CD4-positive, alpha-beta T cell treated with Interferon gamma for 1 hour (primary cell): Measurements from ENCODE around the gene ABHD14A.

Experiments
- DNase-seq: peaks from one replicate; pipeline ENCODE4 v3.0.0-alpha.2; 2020

Gene ABHD14A

DNA sequence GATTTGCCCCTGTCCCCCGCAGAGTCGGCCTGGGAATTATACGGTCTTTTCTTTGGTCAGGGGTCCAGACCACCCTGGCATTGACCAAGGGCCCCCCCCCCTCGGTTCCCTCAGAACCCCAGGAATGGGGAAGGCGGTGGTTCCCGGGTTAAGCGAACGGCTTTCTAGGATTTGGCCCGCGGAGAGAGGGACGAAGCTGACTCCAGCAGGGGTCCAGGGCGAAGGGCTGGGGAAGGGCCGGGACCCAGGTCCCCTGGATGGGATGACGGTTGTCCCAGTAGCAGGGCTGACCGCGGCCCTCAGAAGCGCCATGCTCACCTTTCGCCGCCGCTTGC lies 33.4 kb upstream of the ABHD14A start:
- no peak for DNase-seq

DNA sequence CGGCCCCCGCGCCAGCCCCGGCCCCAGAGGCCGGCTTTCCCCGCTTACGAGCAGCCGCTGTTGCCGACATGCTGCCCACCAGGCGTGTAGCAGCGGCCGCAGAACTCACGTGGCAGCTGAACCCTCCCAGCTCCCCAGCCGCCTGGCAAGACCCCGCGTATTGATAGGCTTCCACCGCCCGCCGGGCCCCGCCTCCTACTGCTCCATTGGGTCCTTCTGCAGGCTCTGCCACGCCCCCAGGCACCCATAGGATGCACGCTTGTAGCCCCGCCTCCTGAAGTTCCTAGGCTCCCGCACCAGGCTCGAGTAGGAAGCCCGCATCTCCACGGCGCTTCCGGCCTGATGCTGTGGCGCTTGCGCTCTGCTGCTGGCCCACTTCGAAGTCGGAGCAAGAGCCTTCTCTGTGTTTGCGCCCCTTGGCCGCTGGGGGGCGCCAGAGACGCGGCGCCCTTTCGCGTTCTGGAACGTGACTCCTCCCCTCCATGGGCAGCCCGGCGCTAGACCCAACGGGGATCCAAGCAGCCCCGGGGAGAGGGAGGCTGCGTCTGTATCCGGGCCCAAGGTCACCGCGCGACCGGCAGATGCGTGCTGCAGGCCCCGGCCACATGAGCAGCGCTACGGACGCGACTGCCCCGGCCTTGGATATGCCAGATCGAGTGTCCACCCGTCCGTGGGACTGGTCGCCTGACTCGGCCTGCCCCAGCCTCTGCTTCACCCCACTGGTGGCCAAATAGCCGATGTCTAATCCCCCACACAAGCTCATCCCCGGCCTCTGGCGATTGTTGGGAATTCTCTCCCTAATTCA lies 32.9 kb upstream of the ABHD14A start, which contains the start of the genes PARP3 and RRP9:
Gene PARP3, plus strand, starts transcription at position 566 of the 805 bp plus-strand sequence. CDS start 993 bp downstream, outside the sequence.
Gene RRP9, minus strand, starts transcription at position 107 of the 805 bp plus-strand sequence. Its CDS starts 37 bp downstream, at position 70.
- DNase-seq, result peak; percentile 100

DNA sequence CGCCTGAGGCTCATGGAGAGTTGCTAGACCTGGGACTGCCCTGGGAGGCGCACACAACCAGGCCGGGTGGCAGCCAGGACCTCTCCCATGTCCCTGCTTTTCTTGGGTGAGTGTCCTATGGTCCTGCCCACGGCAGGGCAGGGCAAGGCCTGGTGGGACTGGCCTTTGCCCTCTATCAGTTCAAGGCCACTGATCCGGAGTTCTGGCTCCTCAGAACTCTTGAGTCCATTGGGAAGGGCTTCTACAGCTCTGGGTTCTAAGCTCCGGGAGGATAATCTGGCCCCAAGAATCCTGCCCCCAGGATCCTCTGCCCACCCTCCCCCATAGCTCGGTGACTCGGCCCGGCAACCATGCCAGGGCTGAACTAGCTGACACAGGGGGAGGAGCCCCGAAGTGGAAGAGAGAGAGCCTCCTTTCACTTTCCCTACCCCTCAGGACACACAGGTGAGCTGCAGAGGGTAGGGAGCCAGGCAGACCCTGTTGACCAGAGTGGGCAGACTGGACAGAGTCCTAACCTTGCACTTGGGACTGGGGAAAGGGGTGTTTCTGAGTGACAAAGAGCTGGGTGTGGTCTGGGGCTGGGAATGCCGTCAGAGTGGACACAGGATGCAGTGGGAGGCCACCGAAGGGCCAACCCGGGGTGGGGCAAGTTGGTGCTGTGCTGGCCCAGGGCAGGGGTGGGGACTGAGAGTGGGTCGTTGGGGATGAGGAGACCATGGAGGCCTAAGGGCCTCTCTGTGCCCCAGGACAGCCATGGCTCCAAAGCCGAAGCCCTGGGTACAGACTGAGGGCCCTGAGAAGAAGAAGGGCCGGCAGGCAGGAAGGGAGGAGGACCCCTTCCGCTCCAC lies 32.0 kb upstream of the ABHD14A start:
- peak; percentile 49 for DNase-seq

DNA sequence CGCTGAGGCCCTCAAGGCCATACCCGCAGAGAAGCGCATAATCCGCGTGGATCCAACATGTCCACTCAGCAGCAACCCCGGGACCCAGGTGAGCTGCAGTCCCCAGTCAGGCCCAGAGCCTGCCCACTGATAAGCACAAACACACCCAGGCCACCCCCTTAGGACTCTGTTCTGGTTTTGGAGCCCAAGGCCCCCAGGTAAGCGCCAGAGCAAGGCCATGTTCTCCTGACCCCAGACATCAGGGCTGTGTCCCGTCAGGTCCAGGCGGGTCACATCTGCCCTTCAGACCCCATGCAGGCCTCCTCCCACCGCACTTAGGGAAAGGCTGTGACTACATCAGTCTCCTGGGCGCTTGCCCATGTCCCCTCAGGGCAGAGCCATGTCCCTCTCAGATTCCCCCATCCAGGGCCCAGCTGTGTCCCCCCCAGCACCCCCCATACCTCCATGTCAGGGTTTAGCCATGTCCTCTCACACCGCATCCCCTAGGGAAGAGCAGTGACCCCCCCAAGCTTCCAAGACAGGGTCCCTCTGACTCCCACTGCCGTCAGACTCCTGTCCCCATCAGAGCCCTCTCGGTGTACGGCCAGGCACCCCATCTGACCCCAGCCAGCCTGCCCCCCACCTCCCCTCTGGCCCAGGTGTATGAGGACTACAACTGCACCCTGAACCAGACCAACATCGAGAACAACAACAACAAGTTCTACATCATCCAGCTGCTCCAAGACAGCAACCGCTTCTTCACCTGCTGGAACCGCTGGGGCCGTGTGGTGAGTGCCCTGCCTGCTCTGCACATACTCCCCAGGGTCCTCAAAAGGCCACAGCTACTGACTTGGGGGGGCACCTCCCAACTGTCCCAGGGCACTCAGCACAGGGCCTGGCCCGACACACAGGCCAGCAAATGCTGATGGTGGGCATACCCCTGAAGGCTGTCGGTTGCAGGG lies 31.1 kb upstream of the ABHD14A start:
- DNase-seq, result no peak

DNA sequence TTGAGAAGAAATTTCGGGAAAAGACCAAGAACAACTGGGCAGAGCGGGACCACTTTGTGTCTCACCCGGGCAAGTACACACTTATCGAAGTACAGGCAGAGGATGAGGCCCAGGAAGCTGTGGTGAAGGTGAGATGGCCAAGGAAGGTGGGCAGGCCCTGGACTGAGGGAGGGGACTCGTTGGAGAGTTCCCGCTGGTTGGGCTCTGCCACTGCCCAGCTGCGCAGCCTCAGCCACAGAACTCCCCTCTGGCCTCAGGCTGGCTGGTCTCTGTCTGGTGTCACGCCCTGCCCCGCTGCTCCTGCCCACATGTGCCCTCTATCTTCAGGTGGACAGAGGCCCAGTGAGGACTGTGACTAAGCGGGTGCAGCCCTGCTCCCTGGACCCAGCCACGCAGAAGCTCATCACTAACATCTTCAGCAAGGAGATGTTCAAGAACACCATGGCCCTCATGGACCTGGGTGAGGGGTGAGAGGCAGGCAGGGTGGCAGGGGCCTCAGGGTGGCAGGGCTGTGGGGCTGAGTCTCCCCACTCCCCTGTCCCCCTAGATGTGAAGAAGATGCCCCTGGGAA lies 30.3 kb upstream of the ABHD14A start:
- DNase-seq, result no peak

DNA sequence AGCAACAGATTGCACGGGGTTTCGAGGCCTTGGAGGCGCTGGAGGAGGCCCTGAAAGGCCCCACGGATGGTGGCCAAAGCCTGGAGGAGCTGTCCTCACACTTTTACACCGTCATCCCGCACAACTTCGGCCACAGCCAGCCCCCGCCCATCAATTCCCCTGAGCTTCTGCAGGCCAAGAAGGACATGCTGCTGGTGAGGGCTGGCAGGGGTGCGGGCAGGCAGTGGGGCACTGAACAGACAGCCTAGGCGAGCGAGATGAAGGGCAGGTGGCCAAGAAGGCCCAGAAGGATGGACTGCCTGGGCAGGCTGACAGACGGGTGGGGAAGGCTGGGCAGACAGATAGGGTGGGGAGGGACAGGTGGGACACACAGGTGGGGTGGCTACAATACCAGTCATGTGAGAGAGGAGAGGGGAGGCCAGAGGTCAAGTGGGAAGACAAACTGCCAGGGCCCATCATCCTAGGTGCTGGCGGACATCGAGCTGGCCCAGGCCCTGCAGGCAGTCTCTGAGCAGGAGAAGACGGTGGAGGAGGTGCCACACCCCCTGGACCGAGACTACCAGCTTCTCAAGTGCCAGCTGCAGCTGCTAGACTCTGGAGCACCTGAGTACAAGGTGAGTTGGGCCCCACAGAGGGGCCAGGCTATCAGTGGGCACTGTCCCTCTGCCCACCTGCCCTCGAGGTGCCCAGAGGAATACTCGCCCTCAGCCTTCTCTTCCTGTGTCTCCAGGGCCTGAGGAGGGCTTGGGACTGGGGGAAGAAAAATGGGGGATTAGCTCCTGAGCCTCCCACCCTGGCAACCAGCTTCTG lies 29.6 kb upstream of the ABHD14A start:
- DNase-seq, result no peak

DNA sequence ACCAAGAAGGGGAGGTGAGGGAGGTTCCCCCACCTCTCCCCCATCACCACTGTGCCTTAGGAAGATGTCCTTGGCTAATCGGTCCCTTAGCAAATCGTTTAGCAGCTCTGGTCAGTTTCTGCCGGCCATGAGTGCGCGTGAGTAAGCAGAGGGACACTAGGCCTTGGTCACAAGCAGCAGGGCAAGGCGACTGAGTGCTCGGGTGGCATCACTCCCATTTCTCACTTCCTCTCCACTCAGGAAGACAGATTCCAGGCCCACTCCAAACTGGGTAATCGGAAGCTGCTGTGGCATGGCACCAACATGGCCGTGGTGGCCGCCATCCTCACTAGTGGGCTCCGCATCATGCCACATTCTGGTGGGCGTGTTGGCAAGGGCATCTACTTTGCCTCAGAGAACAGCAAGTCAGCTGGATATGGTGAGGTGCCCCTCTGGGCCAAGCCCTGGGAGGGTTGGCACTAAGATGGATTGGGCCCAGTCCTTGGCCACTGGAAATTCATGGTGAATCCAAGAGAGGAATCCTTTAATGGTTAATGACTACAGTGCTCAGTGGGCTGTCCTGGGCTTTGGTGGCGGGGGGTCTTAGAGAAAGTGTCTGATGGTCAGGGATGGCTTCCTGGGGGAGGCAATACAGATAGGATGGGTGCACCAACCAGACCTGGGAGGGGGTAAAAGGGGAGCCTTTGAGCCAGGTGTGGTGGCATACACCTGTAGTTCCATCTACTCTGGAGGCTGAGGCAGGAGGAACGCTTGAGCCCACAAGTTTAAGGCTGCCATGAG lies 28.7 kb upstream of the ABHD14A start:
- DNase-seq, result no peak

DNA sequence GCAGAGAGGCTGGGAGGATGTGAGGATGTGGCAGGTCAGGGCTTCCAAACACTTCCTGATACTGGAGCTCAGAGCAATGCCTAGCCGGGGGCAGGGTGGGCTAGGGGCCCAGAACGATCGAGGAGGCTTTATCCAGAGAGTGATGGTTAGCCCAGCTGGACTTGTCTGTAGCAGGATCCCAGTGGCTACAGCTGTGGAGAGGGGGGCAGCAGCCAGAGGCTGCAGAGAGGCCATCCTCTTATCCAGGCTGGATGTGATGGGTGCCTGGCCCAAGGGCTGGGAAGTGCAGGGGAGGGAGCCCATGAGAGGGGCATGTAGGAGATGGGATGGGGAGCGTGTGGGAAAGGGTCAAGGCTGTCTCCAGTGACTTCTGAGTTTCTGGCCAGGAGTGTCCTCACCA lies 28.1 kb upstream of the ABHD14A start:
- no peak for DNase-seq

DNA sequence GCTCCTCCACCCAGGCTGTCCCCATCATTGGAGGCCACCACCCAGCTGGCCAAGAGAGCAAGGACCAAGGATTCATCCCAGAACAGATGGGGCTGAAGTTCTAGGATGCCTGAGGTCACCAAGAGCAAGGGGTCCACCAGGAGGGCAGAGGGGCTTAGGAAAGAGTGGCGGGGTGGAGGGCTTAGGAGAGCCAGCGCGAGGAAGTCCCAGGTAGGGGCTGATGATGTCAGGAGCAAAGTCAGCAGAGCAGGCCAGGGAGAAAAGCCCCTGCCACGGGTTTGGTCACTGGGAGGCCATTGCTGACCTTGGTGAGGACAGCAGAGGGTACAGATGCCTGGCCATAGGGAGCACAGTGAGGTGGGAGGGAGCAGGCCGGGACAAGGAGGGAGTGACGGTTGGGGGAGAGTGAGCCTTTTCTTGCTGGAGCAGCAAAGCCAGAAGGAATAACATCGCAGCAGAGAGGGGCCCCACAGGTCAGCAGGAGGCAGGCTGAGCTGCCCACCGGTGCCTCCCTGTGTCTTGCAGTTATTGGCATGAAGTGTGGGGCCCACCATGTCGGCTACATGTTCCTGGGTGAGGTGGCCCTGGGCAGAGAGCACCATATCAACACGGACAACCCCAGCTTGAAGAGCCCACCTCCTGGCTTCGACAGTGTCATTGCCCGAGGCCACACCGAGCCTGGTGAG lies 27.5 kb upstream of the ABHD14A start:
- DNase-seq, result no peak

DNA sequence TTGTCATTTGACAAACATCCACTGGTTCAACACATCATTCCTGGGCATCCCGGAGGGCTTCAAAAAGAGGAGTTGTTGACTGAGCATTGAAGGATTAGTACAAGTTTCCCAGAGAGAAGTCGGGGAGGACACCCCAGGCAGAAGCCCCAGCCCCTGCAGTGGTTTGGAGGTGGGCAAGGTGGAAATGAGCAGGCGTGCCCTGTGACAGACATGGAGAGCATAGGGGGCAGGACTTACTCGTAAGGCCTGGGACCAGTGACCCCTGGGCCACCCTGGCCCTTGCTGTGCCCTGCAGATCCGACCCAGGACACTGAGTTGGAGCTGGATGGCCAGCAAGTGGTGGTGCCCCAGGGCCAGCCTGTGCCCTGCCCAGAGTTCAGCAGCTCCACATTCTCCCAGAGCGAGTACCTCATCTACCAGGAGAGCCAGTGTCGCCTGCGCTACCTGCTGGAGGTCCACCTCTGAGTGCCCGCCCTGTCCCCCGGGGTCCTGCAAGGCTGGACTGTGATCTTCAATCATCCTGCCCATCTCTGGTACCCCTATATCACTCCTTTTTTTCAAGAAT lies 26.8 kb upstream of the ABHD14A start:
- DNase-seq, result no peak

DNA sequence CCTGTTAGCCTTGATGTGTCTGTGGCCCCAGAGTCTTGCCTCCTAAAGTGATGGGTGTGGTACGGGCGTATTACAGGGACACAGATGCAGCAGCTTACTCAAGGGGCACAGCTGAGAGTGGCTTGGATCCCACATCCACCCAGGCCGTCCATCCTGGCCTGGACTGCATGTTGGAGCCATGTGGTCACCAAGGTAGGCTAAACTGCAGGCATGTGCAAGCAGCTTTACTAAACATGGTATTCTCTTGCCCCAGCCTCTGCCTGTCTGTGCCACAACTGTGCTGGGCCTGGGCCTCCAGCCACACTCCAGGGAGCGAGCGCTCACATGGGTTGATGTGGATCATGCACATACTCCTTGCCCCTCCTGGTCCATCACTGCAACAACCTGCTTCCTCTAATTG lies 25.7 kb upstream of the ABHD14A start:
- no peak for DNase-seq

DNA sequence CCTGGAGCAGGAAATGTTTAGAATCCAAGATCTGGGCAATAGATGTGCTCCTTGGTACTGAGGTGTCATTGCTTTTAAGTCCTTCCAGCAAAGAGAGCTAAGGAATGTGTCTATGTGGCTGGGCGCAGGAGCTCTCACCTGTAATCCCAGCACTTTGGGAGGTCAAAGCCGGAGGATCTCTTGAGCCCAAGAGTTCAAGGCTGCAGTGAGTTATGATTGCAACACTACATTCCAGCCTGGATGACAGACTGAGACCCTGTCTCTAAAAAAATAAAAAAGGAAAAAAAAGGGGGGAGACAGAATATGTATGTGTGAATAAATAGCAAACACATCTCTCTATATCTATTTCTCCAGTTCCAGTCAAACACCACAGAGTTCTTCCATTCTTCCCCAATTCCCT lies 24.0 kb upstream of the ABHD14A start:
- no peak for DNase-seq

DNA sequence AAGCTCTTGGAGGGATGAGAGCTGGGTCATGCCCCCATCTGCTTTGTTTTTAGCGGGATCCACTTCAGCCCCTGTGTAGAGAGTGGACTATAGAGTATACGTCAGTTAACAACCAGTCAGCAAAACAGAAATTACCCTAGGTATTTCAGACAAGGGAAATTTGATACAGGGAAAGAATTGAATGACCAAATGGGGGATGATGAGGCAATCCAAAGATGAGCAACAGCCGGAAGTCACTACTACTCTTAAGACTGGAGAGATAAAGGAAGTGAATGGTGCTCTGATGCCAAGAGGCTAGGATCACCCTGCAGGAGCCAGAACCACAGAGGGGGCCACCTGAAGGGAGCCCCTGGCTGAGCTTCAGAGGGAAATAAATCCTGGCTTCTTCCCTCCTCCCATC lies 21.4 kb upstream of the ABHD14A start:
- no peak for DNase-seq

DNA sequence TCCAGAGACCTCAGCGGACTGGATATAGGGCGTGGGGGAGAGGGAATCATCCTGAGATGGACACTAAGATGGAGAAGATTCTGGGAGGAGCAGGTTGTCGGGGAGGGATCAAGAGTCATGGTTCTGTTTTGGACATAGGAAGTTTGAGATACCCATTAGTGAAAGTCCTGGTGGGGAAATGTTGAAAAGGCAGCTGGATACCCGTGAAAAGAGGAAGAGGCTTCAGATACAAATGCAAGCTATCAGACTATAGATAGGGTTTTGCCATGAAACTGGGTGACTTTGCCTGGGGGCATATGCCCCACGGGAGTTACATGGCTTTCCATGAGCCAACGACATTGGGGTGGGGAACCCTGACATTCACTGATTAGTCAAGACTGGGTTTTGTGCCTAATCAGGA lies 20.8 kb upstream of the ABHD14A start:
- no peak for DNase-seq

DNA sequence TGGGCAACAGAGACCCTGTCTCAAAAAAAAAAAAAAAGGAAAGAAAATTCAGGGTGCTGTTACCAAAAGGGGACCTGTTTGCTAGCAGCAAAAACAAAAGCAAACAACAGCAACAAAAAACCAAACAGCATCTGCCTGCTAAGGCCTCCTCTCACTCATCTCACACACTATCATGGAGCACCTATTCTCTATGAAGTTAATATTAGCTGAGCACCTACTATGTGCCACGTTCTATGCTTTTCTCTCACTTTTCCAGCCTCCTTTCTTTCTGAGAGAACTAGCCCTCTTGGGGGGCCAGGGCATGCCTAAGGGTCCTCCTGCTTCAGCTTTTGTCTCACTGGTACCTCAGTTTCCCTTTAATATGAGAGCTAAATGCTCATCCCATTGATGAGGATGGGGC lies 20.2 kb upstream of the ABHD14A start:
- no peak for DNase-seq

DNA sequence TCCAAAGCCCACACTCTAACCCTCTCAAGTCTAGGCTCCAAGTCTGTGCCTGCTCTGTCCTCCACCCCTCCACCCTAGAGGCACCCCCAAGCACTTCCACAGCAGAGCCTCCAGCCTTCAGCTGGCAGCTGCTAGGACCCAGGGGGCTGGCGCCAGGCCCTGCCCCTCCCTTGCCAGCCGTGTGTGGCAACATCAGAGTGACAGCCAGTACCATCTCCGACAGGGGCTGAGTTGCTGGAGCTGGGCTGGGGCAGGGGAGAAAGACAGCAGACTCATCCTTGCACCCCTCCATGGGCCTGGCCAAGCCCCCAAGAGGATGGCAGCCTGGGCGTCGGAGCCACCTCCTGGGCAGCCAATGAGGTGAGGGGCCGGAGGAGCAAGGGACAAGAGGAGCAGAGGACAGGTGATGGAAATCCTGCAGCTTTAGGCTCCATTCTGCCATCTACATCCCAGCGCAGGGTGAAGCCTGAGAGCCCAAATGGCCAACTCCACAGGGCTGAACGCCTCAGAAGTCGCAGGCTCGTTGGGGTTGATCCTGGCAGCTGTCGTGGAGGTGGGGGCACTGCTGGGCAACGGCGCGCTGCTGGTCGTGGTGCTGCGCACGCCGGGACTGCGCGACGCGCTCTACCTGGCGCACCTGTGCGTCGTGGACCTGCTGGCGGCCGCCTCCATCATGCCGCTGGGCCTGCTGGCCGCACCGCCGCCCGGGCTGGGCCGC lies 19.5 kb upstream of the ABHD14A start, which contains the start of gene GPR62:
Gene GPR62, plus strand, starts transcription at position 207 of the 718 bp plus-strand sequence. Its CDS starts 272 bp downstream, at position 479.
- DNase-seq, result no peak

DNA sequence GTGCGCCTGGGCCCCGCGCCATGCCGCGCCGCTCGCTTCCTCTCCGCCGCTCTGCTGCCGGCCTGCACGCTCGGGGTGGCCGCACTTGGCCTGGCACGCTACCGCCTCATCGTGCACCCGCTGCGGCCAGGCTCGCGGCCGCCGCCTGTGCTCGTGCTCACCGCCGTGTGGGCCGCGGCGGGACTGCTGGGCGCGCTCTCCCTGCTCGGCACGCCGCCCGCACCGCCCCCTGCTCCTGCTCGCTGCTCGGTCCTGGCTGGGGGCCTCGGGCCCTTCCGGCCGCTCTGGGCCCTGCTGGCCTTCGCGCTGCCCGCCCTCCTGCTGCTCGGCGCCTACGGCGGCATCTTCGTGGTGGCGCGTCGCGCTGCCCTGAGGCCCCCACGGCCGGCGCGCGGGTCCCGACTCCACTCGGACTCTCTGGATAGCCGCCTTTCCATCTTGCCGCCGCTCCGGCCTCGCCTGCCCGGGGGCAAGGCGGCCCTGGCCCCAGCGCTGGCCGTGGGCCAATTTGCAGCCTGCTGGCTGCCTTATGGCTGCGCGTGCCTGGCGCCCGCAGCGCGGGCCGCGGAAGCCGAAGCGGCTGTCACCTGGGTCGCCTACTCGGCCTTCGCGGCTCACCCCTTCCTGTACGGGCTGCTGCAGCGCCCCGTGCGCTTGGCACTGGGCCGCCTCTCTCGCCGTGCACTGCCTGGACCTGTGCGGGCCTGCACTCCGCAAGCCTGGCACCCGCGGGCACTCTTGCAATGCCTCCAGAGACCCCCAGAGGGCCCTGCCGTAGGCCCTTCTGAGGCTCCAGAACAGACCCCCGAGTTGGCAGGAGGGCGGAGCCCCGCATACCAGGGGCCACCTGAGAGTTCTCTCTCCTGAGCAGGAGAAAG lies 18.7 kb upstream of the ABHD14A start:
- peak; percentile 24 for DNase-seq
